ENCODE results near the gene EPC1. TPM values are rescaled to one million over a fixed set of nuclear protein-coding genes. Genes with fewer than 3 reads are reported as not detected.

The EPC1 gene
- total and polyA plus RNA-seq, 9 of the 15 experiments (the other 6 are each of a cell fraction or from before 2014, with no cell fraction given) = 7.0 to 43.6 (median 16.1) TPM

DNA sequence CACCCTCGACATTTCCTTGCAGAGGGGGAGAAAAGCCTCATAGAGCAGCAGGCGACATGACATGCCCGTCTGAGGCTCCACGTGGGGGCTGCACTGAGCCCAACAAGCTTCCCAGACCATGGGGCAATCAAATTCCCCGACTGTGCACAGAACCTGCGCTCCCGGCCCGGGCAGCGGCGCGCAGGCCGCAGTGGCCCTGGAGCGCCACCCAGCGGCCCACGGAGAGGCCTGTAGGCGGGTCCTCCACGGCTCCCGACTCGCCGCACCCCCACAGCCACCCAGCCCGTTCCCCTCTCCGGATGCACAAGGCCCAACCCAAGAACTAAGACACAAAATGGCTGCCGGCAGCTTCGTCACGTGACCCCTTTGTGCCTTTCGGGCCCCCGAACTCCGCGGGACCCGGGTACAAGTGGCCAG is 816 bp downstream of the EPC1 start (continued):
- TF ChIP-seq, protein P1, sequence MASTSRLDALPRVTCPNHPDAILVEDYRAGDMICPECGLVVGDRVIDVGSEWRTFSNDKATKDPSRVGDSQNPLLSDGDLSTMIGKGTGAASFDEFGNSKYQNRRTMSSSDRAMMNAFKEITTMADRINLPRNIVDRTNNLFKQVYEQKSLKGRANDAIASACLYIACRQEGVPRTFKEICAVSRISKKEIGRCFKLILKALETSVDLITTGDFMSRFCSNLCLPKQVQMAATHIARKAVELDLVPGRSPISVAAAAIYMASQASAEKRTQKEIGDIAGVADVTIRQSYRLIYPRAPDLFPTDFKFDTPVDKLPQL (IDR thresholded peaks at IDR 0.05; ENCODE audit: extremely low read depth, insufficient read length) = no peak
- TF ChIP-seq SIN3B (IDR thresholded peaks at IDR 0.05; ENCODE audit: low read depth) (peak; percentile 37; the same call in 1 of the 2 replicates), POLR2AphosphoS5 (IDR thresholded peaks at IDR 0.05; ENCODE audit: control insufficient read depth, insufficient read depth, low read depth, low read length) (peak; percentile 32; the same call in 1 of the 2 replicates), TBP (optimal IDR thresholded peaks at IDR 0.05; ENCODE audit: low read depth, low read length) (peak; percentile 76), THRAP3 (IDR thresholded peaks at IDR 0.05; ENCODE audit: borderline replicate concordance) (no peak), MIER1 (IDR thresholded peaks at IDR 0.05; ENCODE audit: low read depth) (no peak), NFIC (IDR thresholded peaks at IDR 0.05) (no peak; the same call in 1 of the 2 replicates), ZNF124 (CRISPR knock-in tag; IDR thresholded peaks at IDR 0.05) (no peak), POLR2A (conservative IDR thresholded peaks at IDR 0.05) (no peak), ZNF280A (IDR thresholded peaks at IDR 0.05; ENCODE audit: low read depth, partially characterized antibody) (no peak), NFIX (CRISPR knock-in tag; IDR thresholded peaks at IDR 0.05; ENCODE audit: low read depth) (no peak), CBX5 (IDR thresholded peaks at IDR 0.05; ENCODE audit: borderline replicate concordance, low read depth) (no peak), ZNF347 (CRISPR knock-in tag; IDR thresholded peaks at IDR 0.05; ENCODE audit: low read depth) (0 out of 2 replicates have a peak, but pooled peaks have one; percentile 35), CREM (IDR thresholded peaks at IDR 0.05; ENCODE audit: low read depth) (peak; percentile 55; the same call in 1 of the 2 replicates), NR2C1 (IDR thresholded peaks at IDR 0.05) (peak; percentile 48; the same call in 1 of the 2 replicates), NR2C1 (tag; IDR thresholded peaks at IDR 0.05) (no peak), ZNF121 (CRISPR knock-in tag; conservative IDR thresholded peaks at IDR 0.05) (no peak), ZC3H8 (IDR thresholded peaks at IDR 0.05) (no peak), SIRT6 (IDR thresholded peaks at IDR 0.05; ENCODE audit: low read depth, low read length) (no peak), TOE1 (IDR thresholded peaks at IDR 0.05; ENCODE audit: borderline replicate concordance) (peak; percentile 99), TOE1 (CRISPR knock-in tag; IDR thresholded peaks at IDR 0.05; ENCODE audit: borderline replicate concordance, low read depth) (no peak), MAZ (CRISPR knock-in tag; conservative IDR thresholded peaks at IDR 0.05 in 1 of 2, IDR thresholded peaks at IDR 0.05 in 1 of 2) (peak; percentile 71 to 84; a peak in 3 of 4 replicates), RNF2 (IDR thresholded peaks at IDR 0.05) (peak; percentile 73; the same call in 1 of the 2 replicates), HDAC1 (IDR thresholded peaks at IDR 0.05) (peak in 1 of 2 experiments; percentile 83; a peak in 2 of 4 replicates), ZNF431 (CRISPR knock-in tag; IDR thresholded peaks at IDR 0.05) (no peak), RBM15 (IDR thresholded peaks at IDR 0.05; ENCODE audit: insufficient read depth, low read length) (no peak), ZNF511 (CRISPR knock-in tag; IDR thresholded peaks at IDR 0.05) (peak; percentile 29; the same call in 1 of the 2 replicates), EHMT2 (IDR thresholded peaks at IDR 0.05) (no peak)
- TF ChIP-seq, protein P2, sequence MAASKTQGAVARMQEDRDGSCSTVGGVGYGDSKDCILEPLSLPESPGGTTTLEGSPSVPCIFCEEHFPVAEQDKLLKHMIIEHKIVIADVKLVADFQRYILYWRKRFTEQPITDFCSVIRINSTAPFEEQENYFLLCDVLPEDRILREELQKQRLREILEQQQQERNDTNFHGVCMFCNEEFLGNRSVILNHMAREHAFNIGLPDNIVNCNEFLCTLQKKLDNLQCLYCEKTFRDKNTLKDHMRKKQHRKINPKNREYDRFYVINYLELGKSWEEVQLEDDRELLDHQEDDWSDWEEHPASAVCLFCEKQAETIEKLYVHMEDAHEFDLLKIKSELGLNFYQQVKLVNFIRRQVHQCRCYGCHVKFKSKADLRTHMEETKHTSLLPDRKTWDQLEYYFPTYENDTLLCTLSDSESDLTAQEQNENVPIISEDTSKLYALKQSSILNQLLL (CRISPR knock-in tag; IDR thresholded peaks at IDR 0.05; ENCODE audit: borderline replicate concordance) = no peak

Data from K562 (cell line).